ENCODE results near the gene SYNE4. TPM values are rescaled to one million over a fixed set of nuclear protein-coding genes. Genes with fewer than 3 reads are reported as not detected.

SYNE4 gene
- total RNA-seq, 4 donors from 2014 or later = 0.24 to 1.7 TPM; not detected in 2

DNA sequence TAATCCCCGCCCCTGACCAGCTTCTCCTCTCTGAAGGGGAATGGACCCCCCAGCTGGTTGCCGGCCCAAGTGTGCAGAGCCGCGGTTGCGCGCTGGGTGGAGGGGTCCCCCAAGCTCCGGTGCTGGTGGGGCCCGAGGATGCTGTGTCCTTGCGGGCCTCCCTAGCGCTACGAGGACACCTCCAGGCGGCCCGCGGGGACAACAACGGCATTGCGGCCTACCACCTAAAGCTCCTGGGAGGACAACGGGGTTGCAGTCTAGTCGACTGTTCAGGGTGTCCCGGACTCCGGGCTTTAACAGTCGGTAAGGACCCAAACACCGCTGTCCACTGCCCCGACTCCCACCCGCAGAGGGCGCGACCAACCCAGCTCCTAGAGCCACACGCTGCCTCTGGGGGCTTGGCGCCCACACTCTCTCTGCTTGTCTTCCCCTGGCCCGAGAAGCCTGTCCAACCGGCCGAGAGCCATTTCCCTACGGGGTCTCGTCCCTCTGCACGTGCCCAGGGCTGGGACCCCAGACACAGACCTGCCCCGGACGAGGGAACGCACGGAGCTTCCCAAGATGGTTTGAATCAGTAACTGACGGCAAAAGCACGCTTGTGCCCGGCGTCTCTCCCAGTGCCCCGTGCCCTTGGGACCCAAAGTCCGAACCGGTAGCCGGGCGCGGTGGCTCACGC lies 14.6 kb downstream of the SYNE4 start:
- Histone ChIP-seq H3K36me3 (no peaks in the 10 kb centered on the region), H3K4me3 (peak overlapping the region; percentile 77 to 91), H3K27ac (no peak overlapping the region), H3K27me3 (no peaks in the 10 kb centered on the region), H3K9me3 (no peaks in the 10 kb centered on the region), H3K4me1 (peaks cover 0 to 4% of the 10 kb centered on the region in 2 donors)
- TF ChIP-seq, protein P1, sequence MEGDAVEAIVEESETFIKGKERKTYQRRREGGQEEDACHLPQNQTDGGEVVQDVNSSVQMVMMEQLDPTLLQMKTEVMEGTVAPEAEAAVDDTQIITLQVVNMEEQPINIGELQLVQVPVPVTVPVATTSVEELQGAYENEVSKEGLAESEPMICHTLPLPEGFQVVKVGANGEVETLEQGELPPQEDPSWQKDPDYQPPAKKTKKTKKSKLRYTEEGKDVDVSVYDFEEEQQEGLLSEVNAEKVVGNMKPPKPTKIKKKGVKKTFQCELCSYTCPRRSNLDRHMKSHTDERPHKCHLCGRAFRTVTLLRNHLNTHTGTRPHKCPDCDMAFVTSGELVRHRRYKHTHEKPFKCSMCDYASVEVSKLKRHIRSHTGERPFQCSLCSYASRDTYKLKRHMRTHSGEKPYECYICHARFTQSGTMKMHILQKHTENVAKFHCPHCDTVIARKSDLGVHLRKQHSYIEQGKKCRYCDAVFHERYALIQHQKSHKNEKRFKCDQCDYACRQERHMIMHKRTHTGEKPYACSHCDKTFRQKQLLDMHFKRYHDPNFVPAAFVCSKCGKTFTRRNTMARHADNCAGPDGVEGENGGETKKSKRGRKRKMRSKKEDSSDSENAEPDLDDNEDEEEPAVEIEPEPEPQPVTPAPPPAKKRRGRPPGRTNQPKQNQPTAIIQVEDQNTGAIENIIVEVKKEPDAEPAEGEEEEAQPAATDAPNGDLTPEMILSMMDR (IDR thresholded peaks at IDR 0.05) = peak in 1 of 4 experiments; percentile 20
- TF ChIP-seq POLR2A (IDR thresholded peaks at IDR 0.05) = no peak
- intact Hi-C loops (cut with DNase I; ENCODE audit: low total_unique reads) = no loop called here
- DNase-seq = peak; percentile 35 to 54

DNA sequence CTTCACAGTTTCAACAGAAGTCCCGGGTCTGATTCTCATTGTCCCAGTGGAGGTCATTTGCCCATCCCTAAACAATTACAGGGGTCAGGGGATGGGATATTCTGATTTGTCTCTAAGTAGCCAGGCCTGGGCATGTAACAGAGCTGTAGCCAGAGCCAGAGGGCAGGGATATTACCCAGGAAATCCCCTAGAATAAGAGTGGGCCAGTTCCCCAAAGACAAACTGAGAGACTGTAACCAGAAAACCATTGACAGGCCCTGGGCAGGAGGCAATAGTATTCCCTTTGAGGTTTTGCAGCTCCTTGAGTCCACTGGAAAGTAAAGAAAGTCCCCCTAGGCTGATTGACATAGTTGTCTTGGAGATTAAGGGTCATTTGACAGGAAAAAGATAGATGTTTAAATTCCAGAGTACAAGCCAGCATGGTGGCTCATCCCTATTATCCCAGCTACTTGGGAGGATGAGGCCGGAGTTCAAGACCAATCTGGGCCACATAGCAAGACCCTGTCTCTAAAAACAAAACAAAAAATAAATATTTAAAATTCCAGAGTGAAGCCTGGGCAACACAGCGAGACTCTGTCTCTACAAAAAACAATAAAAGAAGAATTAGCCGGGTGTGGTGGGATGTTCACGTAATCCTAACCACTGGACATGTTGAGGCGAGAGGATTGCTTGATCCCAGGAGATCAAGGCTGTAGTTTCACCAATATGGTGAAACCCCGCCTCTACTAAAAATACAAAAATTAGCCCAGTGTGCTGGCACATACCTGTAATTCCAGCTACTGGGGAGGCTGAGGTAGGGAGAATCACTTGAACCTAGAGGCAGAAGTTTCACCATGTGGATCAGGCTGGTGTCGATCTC lies 15.5 kb downstream of the SYNE4 start:
- Histone ChIP-seq H3K36me3 (no peaks in the 10 kb centered on the region), H3K4me3 (no peak overlapping the region), H3K27me3 (no peaks in the 10 kb centered on the region), H3K9me3 (no peaks in the 10 kb centered on the region), H3K4me1 (no peaks in the 10 kb centered on the region), H3K27ac (no peak overlapping the region)
- DNase-seq = no peak
- TF ChIP-seq, protein P1 (IDR thresholded peaks at IDR 0.05) = no peak
- TF ChIP-seq POLR2A (IDR thresholded peaks at IDR 0.05) = no peak
- intact Hi-C loops (cut with DNase I; ENCODE audit: low total_unique reads) = no loop called here

DNA sequence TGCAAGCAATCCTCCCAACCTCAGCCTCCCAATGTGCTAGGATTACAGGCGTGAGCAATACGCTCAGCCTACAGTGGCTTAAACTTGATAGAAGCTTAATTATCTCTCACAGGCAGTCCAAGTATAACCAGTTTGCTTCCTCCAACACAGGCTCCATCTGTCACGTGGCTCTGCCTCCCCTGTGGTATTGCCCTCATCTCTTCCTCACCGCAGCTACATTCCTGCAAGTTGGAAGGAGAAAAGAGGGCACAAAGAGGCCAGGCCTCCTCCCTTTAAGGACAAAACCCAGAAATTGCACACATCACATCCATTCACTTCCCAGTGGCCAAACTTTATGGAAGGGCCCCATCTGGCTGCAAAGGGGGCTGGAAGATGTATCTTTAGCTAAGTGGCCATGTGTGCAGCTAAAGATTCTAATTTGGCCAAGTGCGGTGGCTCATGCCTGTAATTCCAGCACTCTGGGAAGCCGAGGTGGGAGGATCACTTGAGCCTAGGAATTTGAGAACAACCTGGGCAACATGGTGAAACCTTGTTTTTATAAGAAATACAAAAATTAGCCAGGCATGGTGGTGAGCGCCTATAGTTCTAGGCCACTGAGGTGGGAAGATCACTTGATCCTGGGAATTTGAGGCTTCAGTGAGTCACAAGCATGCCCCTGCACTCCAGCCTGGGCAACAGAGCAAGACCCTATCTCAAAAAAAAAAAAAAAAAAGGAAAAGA lies 16.7 kb downstream of the SYNE4 start:
- DNase-seq = no peak
- no peak overlapping the region for H3K4me3 ChIP-seq
- H3K4me1 ChIP-seq = no peaks in the 10 kb centered on the region
- intact Hi-C loops (cut with DNase I; ENCODE audit: low total_unique reads) = no loop called here
- no peaks in the 10 kb centered on the region for H3K9me3 ChIP-seq
- no peak overlapping the region for H3K27ac ChIP-seq
- H3K36me3 ChIP-seq = no peaks in the 10 kb centered on the region
- H3K27me3 ChIP-seq = no peaks in the 10 kb centered on the region
- TF ChIP-seq, protein P1 (IDR thresholded peaks at IDR 0.05) = no peak
- no peak for TF ChIP-seq POLR2A (IDR thresholded peaks at IDR 0.05)

DNA sequence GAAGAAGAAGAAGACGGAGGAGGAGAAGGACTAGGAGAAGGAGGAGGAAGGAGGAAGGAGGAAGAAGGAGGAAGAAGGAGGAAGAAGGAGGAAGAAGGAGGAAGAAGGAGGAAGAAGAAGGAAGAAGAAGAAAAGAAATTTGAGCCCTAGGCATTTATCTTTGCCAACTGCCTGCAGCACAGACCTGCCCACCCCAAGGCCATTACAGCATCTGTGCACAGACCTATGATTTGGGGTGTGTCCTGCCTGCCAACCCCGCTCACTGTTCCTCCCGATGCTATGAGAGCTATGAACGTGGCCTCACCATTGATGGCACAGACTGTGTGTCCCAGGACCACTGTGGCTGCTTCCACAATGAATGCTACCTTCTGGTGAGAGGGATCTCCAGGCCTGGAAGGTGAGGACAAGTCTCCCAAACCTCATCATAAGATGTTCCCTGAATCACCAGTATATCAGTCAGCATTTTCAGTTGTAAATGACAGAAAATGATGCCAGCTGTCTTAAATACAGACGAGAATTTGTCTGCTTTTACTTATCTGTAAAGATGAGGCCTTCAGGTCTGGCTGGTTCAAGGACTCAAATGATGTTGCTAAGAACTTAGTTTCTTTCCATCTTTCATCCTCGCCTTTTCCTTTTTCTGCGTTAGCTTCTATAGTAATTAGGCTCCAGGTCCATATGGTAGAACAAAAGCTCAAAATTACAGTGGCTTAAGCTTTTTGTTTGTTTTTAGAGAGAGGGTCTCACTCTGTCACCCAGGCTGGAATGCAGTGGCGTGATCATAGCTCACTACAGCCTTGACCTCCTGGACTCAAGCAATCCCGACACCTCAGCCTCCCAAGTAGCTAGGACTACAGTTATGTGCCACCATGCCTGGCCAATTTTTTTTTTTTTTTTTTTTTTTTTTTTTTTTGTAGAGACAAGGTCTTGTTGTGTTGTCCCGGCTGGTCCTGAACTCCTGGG lies 17.6 kb downstream of the SYNE4 start:
- TF ChIP-seq POLR2A (IDR thresholded peaks at IDR 0.05) = no peak
- TF ChIP-seq, protein P1 (IDR thresholded peaks at IDR 0.05) = no peak
- Histone ChIP-seq H3K4me1 (no peaks in the 10 kb centered on the region), H3K27ac (no peak overlapping the region), H3K36me3 (no peaks in the 10 kb centered on the region), H3K4me3 (no peak overlapping the region), H3K9me3 (no peaks in the 10 kb centered on the region), H3K27me3 (no peaks in the 10 kb centered on the region)
- intact Hi-C loops (cut with DNase I; ENCODE audit: low total_unique reads) = no loop called here
- no peak for DNase-seq

Measured in uterus (tissue), 4 donors.